Esophagus squamous epithelium (tissue), 4 donors: Measurements from ENCODE around the gene TSC1.

Experiments
- POLR2A ChIP-seq, 4 donors: fragments of 450-650 bp; IDR thresholded peaks; one replicate each; pipeline ENCODE4 v1.6.1; 2017; ENCODE audit warnings: antibody characterized with exemption in 4 of 4, mild to moderate bottlenecking in 4 of 4, moderate library complexity in 3 of 4
- TF ChIP-seq, protein P1 (sequence below), 6 experiments: fragments of 450-650 bp in 4 of 6; fragments of 200-600 bp in 2 of 6; sonication (generic) in 2 of 6; IDR thresholded peaks; one replicate each; pipeline ENCODE4 v1.5.1; 2016 to 2019; ENCODE audit warnings: antibody characterized with exemption in 6 of 6, mild to moderate bottlenecking in 4 of 6, moderate library complexity in 4 of 6

DNA sequence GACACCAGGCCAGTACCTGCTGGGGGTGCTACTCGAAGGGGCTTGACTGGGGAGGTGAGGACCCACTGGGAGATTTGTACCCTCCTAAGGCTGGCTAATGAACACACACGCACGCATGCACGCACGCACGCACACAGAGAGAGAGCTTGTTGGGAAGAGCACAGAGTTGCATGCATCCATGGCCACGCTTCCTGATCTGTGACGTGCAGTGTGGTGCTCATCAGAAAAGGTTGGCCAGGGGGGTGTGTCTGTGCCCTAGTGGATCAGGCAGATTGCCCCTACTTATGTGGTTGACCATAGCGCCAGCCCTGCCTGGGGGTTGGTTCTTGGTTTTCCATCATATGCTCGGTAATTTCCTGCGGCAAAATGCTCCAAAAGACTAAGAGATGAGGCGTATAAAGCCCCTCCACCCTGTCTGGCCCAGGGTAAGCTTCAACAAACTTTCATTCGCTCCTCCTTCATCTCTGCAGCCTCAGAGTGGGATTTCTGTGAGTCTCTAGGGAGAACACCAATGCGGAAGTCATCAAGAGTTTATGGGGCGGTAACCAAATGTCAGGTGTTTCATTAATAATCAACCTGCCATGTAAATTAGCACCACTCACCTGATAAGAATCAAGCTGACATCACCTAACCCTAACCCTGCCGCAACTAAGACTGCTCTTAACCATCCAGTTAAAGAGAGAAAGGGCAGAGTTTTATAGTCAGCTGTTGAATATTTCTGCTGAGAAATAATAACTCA, 26.1 kb upstream of the TSC1 start:
- TF ChIP-seq, protein P1, sequence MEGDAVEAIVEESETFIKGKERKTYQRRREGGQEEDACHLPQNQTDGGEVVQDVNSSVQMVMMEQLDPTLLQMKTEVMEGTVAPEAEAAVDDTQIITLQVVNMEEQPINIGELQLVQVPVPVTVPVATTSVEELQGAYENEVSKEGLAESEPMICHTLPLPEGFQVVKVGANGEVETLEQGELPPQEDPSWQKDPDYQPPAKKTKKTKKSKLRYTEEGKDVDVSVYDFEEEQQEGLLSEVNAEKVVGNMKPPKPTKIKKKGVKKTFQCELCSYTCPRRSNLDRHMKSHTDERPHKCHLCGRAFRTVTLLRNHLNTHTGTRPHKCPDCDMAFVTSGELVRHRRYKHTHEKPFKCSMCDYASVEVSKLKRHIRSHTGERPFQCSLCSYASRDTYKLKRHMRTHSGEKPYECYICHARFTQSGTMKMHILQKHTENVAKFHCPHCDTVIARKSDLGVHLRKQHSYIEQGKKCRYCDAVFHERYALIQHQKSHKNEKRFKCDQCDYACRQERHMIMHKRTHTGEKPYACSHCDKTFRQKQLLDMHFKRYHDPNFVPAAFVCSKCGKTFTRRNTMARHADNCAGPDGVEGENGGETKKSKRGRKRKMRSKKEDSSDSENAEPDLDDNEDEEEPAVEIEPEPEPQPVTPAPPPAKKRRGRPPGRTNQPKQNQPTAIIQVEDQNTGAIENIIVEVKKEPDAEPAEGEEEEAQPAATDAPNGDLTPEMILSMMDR (IDR thresholded peaks at IDR 0.05): no peak
- no peak for TF ChIP-seq POLR2A (IDR thresholded peaks at IDR 0.05)
